SK-N-SH treated with all-trans-retinoic acid at 6 μM for 48 hours (cell line): ENCODE data around the gene LRRC63.

Experiments used
- ARNTL ChIP-seq: fragments of 450-650 bp; formaldehyde crosslinking; IDR thresholded peaks from 2 replicates; pipeline ENCODE4 v1.5.0; 2020; ENCODE audit warnings: low read depth, mild to moderate bottlenecking, moderate library complexity, borderline replicate concordance
- BACH2 ChIP-seq: fragments of 250-450 bp; sonication (Bioruptor Pico); IDR thresholded peaks from 2 replicates; pipeline ENCODE4 v1.9.0; 2021; ENCODE audit warnings: mild to moderate bottlenecking, borderline replicate concordance
- CSDC2 ChIP-seq: fragments of 250-450 bp; sonication (Bioruptor Pico); IDR thresholded peaks from 2 replicates; pipeline ENCODE4 v1.5.0; 2020; ENCODE audit warnings: mild to moderate bottlenecking, moderate library complexity
- ESRRG ChIP-seq: fragments of 250-450 bp; sonication (Bioruptor Pico); IDR thresholded peaks from 2 replicates; pipeline ENCODE4 v1.6.1; 2021; ENCODE audit warnings: mild to moderate bottlenecking
- OSR1 ChIP-seq: fragments of 250-450 bp; sonication (Bioruptor Pico); IDR thresholded peaks from 2 replicates; pipeline ENCODE4 v1.8.0; 2022; ENCODE audit warnings: moderate library complexity, mild to moderate bottlenecking, inconsistent platforms
- RARB ChIP-seq: fragments of 250-450 bp; sonication (Bioruptor Pico); IDR thresholded peaks from 2 replicates; pipeline ENCODE4 v1.8.0; 2021; ENCODE audit warnings: mild to moderate bottlenecking, moderate library complexity
- TOX ChIP-seq: fragments of 250-450 bp; sonication (Bioruptor Pico); IDR thresholded peaks from 2 replicates; pipeline ENCODE4 v1.8.0; 2021; ENCODE audit warnings: mild to moderate bottlenecking, moderate library complexity, borderline replicate concordance
- ZC3H10 ChIP-seq: fragments of 250-450 bp; sonication (Bioruptor Pico); IDR thresholded peaks from 2 replicates; pipeline ENCODE4 v1.5.1; 2021; ENCODE audit warnings: mild to moderate bottlenecking, moderate library complexity
- ZFP30 ChIP-seq: fragments of 450-650 bp; formaldehyde crosslinking; IDR thresholded peaks from 2 replicates; pipeline ENCODE4 v1.5.0; 2022; ENCODE audit warnings: mild to moderate bottlenecking, moderate library complexity
- TF ChIP-seq, protein P1 (sequence below): fragments of 250-450 bp; sonication (Bioruptor Pico); IDR thresholded peaks from 2 replicates; pipeline ENCODE4 v1.8.0; 2020; ENCODE audit warnings: mild to moderate bottlenecking, moderate library complexity, borderline replicate concordance

- no peak for TF ChIP-seq OSR1
- no peak for TF ChIP-seq RARB
- TF ChIP-seq, protein P1, sequence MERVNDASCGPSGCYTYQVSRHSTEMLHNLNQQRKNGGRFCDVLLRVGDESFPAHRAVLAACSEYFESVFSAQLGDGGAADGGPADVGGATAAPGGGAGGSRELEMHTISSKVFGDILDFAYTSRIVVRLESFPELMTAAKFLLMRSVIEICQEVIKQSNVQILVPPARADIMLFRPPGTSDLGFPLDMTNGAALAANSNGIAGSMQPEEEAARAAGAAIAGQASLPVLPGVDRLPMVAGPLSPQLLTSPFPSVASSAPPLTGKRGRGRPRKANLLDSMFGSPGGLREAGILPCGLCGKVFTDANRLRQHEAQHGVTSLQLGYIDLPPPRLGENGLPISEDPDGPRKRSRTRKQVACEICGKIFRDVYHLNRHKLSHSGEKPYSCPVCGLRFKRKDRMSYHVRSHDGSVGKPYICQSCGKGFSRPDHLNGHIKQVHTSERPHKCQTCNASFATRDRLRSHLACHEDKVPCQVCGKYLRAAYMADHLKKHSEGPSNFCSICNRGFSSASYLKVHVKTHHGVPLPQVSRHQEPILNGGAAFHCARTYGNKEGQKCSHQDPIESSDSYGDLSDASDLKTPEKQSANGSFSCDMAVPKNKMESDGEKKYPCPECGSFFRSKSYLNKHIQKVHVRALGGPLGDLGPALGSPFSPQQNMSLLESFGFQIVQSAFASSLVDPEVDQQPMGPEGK (CRISPR knock-in tag): no peak
- no peak for TF ChIP-seq ESRRG
- TF ChIP-seq ZFP30 (CRISPR knock-in tag): no peak
- TF ChIP-seq TOX (CRISPR knock-in tag): no peak
- TF ChIP-seq CSDC2 (CRISPR knock-in tag): no peak
- TF ChIP-seq BACH2: no peak
- no peak for TF ChIP-seq ZC3H10 (CRISPR knock-in tag)
- no peak for TF ChIP-seq ARNTL (CRISPR knock-in tag)
Observed at GRCh38 chr13:46202188-46202795, 9.4 kb upstream of the LRRC63 start.
